Islet precursor cell (in vitro differentiated cells): ENCODE measurements around the gene NPIPB6.
"Not testable (repeated sequence)": the region's sequence is repeated elsewhere in the genome, so short reads cannot be mapped to it uniquely, and the experiment has no call there.

ENCODE experiments used
- DNase-seq: peaks from one replicate; pipeline ENCODE4 v3.0.0-alpha.2; 2018

Gene NPIPB6

DNA sequence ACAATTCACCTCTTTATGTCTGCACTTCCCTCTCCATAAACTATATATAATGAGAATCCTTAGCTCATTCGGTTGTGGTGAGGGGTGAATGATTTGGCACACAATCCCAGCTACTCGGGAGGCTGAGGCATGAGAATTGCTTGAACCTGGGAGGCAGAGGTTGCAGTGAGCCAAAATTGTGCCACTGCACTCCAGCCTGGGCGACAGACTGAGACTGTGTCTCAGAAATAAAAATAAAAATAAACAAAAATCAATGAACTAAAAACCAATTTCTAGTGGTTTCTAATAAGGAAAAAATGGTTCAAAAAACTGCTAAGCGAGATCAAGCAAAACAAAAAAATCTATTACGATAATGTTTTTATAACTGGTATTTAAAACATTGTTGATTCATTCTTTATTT lies at the start of gene NPIPB6:
Gene NPIPB6, minus strand, starts transcription at position 101 of the 400 bp plus-strand sequence. CDS start 686 bp downstream, outside the sequence.
- DNase-seq, result not testable (repeated sequence)

DNA sequence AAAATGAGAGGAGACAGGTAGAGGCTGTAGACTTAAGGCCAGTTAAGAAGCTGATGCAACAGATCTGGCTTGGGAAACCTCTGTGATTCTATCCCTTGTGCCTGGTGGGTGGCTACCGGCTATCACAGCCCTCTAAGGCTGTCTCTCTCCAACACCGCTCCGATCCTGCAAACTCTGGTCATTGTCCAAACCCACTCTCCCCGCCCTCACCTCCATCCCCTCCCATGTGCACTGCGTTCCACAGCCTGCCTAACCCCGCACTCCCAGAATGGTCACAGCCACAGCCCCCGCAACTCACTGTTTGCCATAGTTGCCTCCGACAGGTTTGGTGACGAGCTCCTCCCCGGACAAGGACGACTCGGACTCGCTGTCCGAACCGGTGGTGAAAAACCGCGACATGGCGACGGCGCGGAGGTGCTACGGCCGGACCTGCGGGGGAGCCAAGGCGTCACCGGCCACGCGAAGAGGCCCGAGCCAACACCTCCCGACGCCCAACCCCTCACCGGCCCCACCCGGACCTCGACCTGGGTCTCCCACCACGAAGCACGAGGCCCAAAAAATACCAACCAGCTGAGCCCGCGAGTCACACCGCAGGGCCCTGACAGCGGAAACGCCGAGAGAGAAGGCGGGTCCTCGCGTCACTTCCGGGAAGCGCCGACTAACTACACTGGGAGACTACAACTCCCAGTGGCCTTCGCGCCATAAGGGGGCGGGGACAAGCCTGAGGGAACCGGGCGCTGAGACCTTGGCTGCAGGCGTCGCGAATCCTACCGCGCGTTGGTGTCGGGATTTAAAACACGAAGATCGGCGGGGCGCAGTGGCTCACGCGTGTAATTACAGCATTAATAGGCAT lies 40.1 kb upstream of the NPIPB6 start, which contains the start of gene EIF3CL:
Gene EIF3CL, minus strand, starts transcription at position 622 of the 853 bp plus-strand sequence. Its CDS starts 223 bp downstream, at position 399.
- DNase-seq, result not testable (repeated sequence)

DNA sequence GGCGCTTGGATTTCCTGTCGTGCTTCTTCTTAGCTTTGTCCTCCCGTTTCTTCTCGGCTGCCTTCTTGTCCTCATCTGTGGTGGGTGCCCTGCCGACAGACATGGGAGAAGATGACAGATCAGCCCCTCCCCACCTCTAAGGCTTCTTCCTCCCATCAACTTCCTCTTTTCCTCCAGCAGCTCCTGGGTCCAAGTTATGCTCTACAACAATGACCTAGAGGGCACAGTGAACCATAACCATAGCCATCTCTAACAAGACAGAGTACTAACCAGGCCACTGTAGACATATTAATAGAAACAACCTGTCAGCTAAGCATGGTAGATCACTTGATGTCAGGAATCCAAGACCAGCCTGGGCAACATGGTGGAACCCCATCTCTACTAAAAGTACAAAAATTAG lies 28.7 kb upstream of the NPIPB6 start:
- not testable (repeated sequence) for DNase-seq

DNA sequence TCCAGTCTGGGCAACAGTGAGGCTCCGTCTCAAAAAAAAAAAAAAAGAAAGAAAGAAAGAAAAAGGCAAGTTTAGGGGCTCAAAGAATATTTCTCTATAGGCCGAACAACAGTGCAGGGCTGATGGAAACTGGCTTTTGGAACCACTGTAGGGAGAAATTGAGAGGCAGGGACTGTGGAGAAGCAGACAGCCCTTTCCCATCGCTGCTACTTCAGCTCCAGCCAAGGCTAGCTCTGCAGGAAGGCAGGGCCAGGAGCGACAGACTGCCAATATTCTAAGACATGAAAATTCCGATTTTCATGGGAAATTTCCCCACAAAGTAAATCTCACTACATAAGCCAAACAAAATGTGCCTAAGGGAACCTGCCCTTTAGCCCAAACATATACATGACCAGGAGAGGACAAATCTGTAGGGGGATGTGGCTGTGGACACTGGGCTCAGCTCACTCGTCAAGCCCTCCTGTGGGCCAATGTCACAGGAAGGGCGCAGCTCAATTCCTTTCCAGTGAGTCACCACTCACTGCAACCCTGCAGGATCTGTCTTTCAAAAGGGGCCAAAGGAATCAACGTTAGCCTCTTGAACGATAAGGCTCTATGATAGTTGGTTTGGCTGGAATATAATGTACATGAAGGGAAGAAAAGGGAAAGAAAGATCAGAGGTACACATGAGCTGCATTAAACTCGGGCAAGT lies 19.0 kb upstream of the NPIPB6 start:
- DNase-seq, result not testable (repeated sequence)

DNA sequence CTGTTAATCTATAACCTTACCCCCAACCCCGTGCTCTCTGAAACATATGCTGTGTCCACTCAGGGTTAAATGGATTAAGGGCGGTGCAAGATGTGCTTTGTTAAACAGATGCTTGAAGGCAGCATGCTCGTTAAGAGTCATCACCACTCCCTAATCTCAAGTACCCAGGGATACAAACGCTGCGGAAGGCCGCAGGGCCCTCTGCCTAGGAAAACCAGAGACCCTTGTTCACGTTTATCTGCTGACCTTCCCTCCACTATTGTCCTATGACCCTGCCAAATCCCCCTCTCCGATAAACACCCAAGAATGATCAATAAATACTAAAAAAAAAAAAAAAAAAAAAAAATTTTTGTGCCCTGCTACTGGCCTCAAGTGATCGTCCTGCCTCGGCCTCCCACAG lies 14.5 kb upstream of the NPIPB6 start:
- DNase-seq, result not testable (repeated sequence)

DNA sequence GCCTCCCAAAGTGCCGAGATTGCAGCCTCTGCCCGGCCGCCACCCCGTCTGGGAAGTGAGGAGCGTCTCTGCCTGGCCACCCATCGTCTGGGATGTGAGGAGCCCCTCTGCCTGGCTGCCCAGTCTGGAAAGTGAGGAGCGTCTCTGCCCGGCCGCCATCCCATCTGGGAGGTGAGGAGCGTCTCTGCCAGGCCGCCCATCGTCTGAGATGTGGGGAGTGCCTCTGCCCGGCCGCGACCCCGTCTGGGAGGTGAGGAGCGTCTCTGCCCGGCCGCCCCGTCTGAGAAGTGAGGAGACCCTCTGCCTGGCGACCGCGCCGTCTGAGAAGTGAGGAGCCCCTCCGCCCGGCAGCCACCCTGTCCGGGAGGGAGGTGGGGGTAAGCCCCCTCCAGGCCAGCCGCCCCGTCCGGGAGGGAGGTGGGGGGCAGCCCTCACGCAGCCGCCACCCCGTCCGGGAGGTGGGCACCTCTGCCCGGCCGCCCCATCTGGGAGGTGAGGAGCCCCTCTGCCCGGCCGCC lies 13.9 kb upstream of the NPIPB6 start:
- DNase-seq, result not testable (repeated sequence)

DNA sequence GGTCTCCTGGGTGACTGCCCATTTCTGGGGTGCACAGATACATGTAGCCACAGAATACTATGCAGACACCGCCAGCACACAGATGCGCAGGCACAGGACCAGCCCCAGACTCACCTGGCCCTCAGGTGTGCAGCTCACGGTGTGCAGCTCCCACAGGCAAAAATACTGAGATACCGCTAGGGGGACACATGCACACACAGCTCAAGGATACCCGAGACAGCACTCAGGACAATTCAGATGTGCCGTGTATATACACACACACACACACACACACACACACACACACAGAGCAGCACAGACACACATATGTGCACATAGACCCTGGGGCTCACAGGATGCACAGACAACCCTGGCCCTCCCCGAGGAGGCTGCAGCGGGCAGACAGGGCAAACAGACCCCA lies 11.8 kb upstream of the NPIPB6 start:
- not testable (repeated sequence) for DNase-seq

DNA sequence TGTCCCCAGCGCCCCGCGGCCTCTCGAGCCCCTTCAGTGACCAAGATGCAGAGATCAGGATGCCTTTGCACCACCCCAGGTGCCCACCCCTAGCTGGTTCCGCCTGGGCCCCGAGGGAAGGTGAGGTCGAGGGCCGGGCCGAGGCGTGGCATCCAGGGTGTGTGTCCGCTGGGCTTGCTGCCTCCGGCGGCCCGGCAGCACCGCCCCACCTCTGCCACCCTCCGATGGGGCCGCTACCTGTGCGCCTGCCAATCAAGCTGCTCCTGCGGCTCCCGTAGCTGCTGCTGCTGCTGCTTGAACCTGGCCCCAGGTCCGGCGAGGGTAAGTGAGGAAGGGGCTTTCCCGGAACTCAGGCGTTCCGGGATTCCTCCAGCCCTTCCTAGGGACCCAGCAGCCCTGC lies 11.0 kb upstream of the NPIPB6 start:
- not testable (repeated sequence) for DNase-seq

DNA sequence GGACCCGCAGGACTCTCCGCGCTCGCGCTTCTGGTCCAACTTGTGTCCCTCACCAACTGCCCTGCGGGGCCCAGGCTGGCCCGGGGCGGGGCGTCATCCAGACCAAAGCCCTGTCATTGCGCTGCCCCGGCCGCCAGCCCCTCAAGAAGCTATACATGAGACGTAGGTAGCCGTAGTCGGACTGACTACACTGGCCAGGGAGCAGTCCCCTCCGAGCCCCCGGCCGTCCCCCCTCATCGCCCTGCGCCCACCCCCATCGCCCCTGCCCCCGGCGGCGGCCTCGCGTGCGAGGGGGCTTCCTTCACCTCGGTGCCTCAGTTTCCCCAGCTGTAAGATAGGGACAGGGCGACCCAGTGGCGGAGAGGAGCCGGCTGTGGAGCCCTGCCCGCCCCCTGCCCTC lies 4.6 kb upstream of the NPIPB6 start:
- DNase-seq, result peak; percentile 20

DNA sequence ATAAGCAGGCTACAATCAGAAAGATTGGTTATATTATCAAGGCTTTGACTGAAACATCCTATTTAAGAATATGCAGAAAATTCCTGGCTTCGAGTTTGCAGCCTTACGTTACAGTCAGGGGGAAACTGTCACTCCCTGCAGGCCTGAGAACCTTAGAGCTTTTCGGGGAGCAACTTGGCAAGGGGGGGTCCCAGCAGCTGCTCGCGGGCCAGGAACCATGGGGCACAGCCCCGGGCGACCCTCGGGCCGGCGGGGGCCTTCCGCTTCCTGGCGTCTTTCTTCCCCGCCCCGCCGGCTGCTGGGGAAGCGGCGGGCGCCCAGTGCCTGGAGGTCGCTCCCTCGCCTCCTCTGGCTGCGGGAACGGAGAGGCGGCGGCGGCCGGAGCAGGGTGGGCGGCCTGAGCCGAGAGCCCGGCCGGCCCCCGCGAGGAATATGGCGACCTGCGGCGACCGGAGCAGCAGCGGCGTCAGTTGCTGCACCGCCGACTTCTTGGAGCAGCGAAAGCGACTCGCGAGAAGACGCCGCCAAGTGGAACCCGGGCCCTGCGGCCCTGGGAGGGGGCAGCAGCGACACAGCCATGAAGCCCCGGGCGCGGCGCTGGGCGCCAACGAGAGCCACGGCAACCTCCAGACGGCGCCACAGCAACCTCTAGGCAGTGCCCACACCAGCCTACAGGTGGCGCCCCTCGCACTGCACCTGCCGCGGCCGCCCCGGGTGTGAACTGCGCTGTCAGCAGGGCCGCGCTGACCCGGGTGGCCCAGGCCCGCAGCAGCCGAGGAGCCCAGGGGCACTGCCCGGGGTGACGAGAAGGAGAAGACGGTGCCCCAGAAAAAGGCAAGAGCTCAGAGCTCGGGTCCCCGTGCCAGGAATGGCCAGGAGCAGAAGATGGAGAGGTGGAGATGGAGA lies 1.2 kb upstream of the NPIPB6 start:
- not testable (repeated sequence) for DNase-seq

DNA sequence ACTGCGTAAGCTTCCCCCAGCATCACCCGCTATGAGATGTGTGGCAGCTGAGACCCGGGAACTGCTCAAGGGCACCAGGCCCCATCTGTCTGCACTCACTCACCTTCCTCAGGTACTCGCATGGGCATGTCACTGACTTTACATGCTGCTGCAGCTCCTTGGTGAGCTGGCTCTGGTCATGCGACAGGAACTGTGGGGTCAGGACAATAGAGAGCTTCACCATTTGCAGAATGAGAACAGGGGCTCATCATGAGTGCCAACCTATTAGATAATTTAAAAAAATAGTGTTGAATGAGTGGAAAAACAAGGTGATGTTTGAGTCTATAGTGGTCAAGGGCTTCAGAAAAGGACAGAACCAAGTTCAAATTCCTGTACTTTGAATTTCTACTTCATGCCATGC lies 708 bp downstream of the NPIPB6 start:
- peak; percentile 8 for DNase-seq

DNA sequence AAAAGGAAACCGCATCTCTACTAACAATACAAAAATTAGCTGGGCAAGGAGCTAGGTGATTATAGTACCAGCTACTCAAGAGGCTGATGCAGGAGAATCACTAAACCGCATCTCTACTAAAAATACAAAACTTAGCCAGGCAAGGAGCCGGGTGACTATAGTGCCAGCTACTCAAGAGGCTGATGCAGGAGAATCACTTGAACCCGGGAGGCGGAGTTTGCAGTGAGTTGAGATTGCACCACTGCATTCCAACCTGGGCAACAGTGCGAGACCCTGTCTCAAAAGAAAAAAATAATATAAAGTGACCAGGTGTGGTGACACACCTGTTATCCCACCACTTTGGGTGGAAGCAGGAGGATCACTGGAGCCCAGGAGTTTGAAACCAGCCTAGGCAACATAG lies 25.1 kb downstream of the NPIPB6 start:
- not testable (repeated sequence) for DNase-seq

DNA sequence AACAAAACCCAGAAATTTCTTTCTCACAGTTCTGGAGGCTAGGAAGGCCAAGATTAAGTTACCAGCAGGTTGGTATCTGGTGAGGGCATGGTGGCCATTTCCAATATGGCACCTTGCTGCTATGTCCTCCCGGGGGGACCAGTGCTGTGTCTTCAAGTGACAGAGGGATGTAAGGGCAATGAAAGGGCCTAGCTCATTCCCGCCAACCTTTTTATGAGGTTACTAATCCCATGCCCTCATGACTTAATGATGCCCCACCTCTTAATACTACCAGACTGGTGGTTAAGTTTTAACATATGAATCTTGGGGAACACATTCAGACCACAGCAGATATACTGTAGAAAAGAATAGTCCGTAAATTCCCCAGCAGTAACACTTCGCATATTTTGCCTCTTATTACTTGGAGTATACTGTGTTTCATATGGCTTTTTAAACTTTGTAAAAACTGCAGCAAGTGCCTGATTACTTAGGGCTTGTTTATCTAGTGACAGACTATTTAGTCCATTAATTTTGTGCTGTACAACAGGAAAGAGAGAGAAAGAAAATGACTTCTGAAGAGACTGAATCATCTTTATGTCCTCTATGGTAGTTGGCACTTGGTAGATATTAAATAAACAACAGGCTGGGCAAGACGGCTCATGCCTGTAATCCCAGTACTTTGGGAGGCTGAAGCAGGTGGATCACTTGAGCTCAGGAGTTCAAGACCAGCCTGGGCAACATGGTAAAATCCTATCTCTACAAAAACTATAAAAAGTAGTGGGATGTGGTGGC lies 26.2 kb downstream of the NPIPB6 start:
- DNase-seq, result not testable (repeated sequence)

DNA sequence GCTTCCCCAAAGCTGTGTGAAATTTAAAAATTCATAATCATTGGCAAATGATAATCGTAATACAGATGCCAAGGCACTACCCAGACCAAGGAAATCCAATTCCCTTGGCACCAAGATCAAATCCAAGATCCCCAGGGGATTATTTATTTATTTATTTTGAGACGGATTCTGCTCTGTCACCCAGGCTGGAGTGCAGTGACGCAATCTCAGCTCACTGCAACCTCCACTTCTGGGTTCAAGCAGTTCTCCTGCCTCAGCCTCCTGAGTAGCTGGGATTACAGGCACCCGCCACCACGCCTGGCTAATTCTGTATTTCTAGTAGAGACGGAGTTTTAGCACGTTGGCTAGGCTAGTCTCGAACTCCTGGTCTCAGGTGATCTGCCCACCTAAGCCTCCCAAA lies 27.6 kb downstream of the NPIPB6 start:
- not testable (repeated sequence) for DNase-seq

DNA sequence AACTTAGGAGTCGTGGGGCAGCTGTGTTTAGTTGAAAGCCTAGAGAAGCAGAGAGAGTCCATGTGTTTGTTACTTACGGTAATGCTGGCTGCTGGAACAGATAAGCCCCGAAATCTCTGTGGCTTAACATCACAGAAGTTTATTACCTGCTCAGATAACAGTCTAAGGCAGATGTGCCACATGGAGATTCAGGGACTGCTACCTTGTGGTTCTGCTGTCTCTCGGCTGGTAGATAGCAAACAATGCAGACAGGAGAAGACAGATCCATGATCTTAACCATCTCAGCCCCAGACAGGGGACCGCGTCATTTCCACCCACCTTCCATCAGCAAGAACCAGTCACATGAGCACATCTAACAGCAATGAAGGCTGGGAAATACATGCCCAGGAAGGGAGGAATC lies 30.7 kb downstream of the NPIPB6 start:
- not testable (repeated sequence) for DNase-seq

DNA sequence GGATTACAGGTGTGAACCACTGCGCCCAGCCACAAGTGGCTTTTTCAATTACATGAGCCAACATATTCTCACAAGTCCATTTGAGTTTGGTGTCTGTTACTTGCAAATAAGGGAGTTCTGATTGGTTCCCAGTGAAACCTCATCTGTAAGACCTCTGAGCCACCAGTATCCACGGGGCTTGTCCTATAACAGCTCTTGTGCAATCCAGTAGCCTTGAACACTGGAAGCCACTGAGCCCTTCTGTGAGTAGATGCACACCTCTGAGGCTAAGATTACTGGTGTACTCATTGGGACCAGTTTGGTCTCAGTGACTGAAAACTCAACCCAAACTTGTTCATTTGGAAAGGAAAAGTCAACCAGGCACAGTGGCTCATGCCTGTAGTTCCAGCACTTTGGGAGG lies 32.3 kb downstream of the NPIPB6 start:
- not testable (repeated sequence) for DNase-seq

DNA sequence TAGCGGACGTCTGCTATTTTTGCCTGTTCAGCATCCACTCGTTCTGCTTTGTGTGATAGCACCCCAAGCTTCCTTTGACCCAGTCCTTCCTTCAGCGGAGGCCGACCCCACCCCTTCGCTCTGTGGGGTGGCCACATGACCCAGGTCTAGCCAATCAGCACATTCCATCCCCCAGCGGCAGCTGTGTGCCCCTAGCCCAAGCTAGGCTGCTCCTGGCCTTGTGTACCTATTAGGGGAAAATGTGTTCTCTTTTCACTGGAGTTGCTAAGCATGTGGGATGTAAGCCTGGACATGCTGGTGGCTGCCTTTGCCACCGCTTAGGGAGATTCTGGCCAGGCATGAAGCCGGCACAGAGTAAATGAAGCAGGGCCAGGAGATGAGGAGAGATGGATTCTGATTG lies 33.1 kb downstream of the NPIPB6 start:
- peak; percentile 64 for DNase-seq

DNA sequence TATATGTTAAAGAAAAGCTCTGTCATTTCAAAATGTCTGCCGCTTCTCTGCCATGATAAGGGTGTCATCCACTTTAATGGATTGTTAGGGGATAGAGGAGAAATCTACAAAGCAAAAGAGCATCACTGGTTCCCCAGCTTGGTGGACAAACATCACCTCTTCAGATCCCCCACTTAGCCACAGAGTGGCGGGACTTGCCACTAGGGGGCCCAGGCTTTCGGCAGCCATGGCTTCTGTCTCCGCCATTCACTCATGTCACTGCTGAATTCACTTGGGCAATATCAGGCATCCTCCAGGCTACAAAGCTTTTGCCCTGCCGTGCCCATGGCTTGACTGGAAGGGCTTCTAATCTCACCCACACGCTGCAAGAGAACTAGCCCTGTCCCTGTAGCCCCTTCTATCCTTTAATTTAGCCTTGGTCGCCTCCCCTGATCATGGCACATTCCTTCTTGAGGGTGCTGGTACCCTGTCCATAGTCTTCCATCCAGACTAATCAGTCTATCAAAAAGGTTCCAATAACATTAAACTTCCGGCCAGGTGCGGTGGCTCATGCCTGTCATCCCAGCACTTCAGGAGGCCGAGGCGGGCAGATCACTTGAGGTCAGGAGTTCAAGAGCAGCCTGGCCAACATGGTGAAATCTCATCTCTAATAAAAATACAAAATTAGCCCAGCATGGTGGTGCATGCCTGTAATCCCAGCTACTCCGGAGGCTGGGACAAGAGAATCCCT lies 36.3 kb downstream of the NPIPB6 start:
- DNase-seq, result peak; percentile 81

DNA sequence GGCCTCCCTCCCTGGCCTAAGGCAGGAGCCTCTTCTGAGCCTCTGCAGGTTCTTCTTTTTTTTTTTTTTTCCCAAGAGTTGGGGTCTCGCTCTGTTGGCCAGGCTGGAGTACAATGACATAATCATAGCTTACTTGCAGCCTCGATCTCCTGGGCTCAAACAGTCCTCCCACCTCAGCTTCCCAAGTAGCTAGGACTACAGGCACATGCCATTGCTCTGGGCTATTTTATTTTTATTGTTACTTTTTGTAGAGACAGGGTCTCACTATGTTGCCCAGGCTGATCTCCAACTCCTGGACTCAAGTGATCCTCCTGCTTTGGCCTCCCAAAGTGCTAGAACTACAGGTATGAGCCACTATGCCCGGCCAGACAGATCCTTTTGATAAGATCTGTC lies 38.4 kb downstream of the NPIPB6 start:
- DNase-seq, result no peak

DNA sequence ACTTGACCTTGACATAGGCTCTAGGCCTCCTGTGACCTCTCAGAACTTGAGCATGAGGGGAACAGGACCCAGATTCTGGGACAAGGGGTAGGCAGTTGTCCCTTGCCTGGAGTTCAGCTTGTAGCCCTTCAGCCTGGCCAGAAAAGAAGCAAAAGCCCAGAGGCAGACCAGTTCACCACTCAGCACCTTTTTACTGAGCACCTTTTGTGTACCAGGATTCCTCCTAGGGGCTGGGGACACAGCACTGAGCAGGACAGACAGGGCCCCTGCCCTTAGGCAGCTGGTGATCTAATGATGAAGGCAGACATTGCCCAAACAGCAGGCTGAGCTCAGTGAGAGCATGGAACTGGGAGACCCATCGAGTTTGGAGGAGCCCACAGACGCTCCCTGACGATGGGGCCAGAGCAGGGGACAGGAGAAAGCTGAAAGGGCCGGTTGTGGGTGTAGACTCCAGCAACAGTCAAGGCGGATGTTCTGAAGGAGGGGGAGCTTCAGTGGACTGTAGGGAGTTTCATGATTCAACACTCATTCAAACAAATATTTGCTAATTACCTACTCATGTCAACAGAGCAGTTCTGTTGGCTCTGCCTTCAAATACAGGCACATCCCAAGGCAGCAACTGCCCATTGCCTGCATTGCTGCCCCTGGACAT lies 38.9 kb downstream of the NPIPB6 start:
- DNase-seq, result no peak
